Suppressor macrophage treated with lipopolysaccharide for 1 hour (primary cell): ENCODE measurements around the gene DLX5.

ENCODE experiments used
- DNase-seq, 3 donors: peaks; one replicate each; pipeline ENCODE4 v3.0.0-alpha.2; 2020 to 2022

The DLX5 gene

DNA sequence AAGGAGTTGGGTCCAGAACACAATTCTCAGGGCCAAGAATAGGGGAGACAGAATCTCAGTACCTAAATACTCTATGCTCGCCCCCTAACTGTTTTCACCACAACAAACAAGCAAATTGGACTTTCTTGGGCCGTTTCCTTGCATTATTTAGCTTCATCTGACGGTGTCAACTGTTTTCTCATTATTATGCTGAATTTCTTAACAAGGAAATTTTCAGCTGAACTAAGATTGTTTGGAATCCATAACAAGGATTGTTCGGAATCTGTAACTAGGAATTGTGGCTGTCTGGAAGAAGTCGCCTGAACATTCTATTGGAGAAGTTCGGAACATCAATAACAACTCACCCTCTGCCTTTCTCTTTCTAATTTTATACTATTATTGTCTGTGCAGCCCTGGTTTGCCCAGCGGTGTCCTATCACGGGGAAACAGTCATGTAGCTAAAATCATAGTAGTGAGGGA is 34.7 kb downstream of the DLX5 start:
- no peak for DNase-seq

DNA sequence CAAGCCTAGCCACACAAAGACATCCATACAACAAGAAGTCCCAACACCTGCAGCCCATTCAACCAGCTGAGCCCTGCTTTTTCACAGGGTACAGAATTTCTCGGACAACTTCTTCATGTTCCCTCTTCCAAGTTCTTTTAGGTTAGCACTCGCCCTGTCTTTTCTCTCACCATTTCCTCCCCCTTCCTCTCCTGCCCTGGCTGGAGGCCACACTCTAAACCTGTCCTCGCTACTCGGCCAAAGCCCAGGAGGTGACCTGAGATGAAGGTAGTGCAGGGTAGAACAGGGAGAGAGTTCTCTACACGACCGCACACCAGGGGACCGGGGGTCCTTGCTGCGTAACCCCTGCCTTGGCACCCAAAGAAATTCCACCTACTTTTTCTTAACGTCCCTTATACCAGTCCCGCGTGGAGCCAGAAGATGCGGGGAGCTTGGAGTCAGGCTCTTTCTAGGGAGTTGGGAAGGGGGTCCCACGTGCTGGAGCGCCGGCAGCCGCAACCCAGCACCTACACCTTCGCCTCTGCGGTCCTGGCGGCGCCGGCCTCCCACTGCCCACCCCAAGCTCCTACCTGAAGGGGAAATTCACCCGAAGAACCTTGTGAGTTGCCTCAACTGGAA is 35.3 kb downstream of the DLX5 start:
- DNase-seq = no peak

DNA sequence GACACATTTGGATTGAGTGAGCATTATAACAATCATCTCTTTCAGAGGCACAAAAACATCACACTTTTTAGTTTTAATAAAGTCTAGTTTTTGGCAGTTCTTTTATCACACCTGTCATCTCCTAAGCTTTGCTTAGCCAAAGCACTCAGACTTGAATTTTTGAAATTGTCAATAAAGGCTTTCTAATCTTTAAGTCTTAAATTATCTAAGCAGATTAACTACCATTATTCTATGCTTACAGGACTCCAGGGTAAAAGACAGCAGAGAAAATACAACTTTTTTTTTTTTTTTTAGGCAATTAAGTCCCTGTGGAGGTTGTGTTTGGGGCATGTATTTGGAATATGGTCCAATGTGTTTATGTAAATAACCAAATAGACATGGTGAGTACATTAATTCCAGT is 36.9 kb downstream of the DLX5 start:
- DNase-seq = no peak

DNA sequence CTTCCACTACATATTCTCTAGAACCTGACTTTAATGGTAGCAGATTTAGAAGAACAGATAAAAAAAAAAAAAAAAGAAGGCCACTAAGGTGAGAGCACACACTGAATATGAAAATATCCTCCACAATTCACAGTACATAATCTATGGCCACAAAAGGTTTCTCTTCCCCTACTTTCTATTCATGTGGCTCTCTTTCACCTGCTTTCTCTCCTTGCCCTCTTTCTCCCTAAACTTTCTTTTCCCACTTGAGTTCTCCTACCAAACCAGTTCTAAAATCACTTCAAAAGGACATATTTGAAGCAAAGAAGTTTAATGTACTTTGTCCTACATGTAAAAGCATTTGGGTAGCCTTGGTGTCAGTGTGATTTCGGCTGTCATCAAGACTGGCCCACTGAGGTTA is 37.7 kb downstream of the DLX5 start:
- no peak for DNase-seq

DNA sequence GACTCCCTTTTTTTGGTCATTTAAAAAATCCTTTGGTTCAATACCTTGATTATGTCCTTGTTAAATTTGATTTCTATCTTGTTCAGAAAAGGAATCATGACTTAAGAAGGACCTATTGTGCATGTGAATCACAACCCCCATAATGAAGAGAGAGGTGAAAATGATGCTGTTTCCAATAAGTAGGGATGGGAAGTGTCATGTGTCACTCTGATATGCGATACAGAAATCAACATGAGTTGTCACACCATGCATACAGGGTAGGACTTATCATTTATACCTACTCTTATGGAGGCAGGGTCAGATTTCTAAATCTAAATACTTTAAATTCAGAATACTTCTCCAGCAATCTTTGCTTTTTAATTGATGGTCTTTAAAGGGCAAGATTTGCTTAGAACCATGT is 38.6 kb downstream of the DLX5 start:
- DNase-seq = no peak

DNA sequence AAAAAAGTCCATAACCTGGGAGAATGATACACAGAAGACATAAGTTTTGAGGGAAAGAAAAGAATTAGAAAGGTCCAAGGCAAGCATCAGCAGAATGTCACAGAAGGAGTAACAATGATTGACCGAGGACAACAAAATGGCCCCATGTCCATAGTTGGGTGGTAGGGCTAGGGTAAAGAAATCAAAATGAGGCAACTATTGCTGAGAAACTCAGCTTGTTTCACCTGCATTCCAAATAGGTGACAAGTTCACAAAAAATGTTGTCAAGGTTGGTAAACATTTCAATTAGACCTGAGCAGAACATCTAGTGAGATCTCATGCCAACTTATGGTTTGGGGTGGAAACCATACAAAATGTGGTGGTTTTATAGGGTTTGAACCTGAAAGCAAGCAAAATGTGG is 42.0 kb downstream of the DLX5 start:
- no peak for DNase-seq

DNA sequence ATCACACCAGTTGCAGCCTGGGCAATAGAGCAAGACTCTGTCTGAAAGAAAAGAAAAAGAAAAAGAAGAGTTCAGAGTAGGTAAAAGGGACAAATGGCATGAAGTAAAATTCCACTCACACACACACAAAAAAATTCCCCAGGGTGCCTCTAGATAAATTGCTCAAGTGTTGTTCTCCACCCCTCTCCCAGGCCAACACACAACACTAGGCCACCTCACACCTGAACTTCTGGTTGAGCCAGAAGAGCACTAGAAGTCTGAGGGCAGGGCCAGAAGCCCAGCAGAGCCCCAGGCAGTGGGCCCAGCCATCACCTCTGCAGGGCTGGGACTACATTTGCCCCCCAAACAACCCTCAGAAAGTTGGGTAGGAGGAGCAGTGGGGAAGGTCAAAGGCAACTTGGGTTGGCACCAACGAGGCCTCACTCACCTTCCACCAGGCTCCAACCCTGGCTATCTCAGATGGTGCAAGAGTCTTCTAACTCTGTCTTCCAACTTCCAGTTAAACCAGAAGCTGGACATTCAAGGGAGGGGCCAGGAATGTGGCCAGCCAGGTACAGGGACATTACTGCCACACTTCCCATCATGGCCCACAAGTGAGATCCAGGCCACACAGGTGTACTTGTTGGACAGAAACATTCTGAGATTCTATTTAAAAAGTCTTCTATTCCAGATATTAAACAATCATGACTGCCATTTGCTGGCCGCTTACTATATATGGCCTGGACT is 44.9 kb downstream of the DLX5 start:
- no peak for DNase-seq

DNA sequence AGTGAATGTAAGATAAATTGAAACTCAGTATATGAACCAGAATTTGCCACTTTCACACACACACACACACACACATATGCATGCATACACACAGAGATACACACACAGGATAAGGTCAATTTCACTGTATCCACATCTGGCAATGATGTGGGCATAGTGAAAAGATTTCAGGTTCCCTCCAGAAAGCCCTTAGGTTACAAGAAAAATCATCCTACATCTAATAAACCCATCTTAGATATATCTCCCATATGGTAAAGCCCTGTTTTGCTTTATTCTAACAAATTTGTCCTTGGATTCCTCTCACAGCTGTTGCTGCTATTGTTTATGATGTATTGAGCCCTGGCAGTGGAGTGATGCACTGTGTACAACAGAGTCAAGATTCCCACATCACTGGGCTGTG is 47.2 kb downstream of the DLX5 start:
- no peak for DNase-seq

DNA sequence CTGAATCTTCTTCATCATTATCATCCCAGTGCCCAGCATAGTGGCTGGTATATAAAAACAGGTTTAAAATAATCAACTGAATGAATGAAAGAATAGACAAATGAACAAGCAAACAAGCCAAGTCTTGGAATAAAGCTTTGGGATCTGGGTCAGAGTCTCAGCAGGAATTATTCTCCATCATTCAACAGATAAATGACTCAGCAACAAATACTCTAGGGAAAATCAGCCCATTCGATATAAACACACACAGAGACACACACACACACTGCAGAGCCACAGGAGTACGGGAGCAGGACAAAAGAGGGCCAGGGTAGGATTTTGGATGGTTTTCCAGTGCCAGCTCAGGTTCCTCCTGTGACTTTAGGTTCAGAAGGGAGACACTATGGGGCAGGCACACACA is 48.5 kb downstream of the DLX5 start:
- no peak for DNase-seq

DNA sequence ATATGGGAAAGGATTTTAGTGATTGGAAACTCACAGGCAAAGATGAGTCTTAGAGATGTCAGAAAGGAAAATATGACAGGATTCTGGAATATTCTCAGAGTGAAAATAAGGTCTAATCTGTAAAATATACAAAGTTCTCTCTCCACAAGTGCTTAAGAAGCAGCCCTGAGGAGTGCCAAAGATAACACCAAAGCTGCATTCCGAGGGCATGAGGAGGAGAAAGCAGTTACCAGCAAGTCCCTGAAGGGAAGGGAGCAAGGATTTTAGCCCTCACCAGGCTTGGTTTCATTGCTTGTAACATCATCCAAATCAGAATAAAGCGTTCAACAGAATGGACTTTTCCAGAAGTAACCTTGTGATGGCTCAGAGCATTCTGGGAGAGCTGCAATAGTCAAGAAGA is 50.6 kb downstream of the DLX5 start:
- no peak for DNase-seq

DNA sequence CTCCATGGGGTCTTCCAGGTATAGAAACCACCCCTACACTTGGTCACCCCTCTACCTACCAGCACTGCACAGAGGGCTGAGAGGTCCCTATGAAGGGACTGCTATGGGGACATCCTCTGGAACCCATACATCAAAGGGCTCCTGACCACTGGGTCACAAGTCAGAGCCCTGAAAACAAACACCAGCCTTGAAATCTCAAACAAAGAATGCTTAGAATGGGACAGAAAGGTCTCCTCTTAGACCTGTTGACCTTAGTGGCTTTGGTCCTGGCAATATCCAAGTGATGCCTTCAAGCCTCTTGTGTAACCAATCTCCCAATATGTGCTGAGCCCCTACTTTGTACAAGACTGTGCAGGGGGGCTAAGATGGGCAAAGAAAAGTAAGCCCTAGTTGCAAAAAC is 53.9 kb downstream of the DLX5 start:
- no peak for DNase-seq
